HTR-8/SVneo (cell line): ENCODE data around the gene CTRB1.
A peak's percentile ranks its signal among the peaks of the same experiment; 100 is the strongest.
"Not testable (repeated sequence)": the region's sequence is repeated elsewhere in the genome, so short reads cannot be mapped to it uniquely, and the experiment has no call there.

ENCODE experiments used
- DNase-seq: peaks from one replicate; pipeline ENCODE4 v3.0.0; 2011; ENCODE audit warnings: low spot score, mixed read lengths; ENCODE audit not compliant: insufficient read length
- FAIRE-seq: peaks from 2 replicates; lab custom pipeline; 2011; peaks lifted over from hg19 to GRCh38; lab: Jason Lieb, UNC

The CTRB1 gene

DNA sequence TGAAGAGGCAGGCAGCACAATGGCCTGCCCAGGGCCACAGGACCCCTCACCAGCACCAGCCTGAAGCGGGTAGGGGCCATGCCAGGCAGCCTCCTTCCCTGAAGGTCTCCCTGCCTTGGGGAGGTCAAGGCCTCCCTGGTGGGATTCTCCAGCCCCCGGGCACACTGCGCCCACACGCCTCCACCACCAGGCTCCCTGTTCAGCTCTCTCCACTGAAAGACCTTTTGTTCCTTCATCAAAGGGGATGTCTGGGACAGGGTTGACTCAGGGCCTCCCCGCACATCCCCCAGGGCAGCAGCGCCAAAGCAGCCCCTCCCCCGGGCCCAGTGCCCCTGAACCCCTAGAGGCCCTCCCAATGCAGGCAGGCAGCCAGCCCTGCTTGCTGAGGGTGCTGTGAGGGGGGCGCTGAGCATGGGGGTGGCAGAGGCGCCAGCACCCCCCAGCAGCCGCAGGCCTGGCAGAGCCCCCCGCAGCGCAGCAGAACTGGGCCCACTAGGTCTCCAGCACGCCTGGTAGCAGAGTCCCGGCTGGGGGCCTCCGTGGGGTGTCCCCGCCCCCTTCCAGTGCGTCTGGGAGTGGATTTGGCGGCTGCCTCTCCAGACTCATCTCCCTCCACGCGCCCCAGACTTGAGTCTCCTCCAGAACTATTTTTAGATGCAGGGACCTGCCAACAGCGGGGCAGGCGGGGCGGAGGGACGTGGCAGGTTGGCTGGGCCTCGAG, 19.5 kb downstream of the CTRB1 start:
- DNase-seq = no peak
- no peak for FAIRE-seq

DNA sequence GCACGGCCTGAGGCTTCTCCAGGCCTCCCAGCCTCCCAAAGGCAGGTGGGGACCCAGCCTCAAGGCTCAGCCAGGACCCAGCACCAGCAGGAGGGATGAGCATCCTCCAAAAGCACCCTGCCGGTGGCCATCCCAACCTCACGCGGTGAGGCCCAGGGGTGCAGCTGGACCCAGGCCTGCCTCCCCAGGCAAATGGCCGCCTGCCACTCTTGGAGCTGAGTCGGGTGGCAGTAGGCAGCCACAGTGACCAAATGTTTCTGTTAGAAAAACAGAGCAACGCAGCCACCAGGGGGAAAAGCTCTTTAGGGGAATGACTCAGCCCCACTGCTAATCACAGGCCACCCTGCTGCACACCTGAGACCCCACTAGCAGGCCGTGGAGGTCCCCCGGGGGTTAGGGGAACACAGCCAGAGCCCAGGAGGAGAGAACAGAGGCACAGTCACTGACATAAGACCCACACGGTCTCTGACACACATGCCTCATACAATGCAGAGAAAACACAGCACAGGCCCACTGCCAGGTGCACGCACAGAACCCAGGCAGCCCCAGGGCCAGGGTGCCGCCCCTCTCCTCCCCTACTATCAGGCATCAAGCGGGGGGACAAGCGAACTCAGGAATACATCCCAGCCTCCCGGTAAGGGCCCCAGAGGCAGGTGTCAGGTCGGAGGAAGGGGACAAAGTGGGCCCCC, 20.2 kb downstream of the CTRB1 start:
- DNase-seq = no peak
- no peak for FAIRE-seq

DNA sequence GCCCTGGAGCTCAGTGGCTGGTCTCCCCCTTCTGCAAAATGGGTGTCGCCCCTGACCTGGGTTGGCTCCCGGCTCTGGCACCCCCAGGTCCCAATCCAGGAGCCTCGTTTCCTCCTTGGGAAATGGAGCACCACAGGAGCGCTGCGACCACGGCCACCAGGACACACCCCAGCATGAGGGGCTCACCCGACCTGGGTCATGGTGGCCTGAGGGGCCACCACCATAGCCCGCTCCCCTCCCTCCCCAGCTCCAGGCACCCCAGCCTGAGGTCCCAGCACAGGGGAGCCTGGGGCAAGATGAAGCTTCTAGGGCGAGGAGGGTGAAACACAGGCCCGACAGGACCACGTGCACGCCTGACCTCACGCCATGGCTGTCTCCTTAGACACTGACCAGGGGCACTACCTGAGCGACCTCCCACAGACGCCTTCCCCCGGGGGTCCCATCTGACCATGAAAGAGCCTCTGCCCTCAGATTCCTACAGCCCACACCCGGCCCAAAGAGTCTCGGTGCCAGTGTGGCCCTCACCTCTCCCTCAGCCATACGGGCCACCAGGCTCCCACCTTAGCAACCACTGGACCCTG, 20.8 kb downstream of the CTRB1 start:
- DNase-seq = no peak
- no peak for FAIRE-seq

DNA sequence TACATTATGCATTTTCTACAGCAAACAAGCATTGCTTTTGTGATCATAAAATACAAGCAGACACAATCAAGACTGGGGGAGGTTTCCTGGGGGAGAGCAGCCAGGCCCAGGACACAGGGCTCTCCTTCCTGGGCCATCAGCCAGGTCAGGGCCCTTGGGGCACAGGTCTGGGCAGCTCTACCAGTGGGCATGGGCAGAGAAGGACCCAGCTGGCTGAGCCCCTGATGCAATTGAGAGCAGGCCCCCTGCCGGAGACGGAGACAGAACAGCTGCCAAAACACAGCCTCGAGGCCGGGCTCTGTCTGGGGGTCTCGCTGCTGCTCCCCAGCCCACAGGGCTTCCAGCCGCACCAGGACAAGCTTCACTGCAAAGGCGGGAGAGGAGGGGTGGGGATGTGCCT, 21.8 kb downstream of the CTRB1 start:
- not testable (repeated sequence) for FAIRE-seq, DNase-seq

GRCh38 chr16:75241412-75241811, 22.6 kb downstream of the CTRB1 start:
- no peak for DNase-seq
- FAIRE-seq = no peak

DNA sequence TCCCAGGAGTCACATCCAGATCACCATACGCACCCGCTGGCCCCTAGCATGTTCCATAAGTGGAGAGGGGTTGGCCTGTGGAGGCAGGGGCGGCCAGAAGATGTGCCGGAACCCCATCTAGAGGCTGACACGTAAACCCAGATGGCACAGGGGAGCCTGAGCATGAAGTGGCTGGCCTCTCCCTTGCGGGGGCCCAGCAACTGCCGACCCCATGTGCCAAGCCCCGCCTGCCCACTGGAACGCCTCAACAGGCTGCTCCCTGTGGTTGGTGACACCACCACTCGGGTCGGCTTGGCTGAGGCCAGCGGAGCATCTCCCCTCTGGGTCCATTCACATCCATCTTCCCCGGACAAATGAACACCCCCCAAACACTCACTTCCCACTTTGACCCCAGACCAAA, 23.2 kb downstream of the CTRB1 start:
- DNase-seq (no peak), FAIRE-seq (no peak)

GRCh38 chr16:75242436-75243078, 23.8 kb downstream of the CTRB1 start:
- DNase-seq = not testable (repeated sequence)
- peak; percentile 64 for FAIRE-seq

GRCh38 chr16:75243667-75244224, 25.0 kb downstream of the CTRB1 start:
- FAIRE-seq (peak; percentile 80), DNase-seq (no peak)

DNA sequence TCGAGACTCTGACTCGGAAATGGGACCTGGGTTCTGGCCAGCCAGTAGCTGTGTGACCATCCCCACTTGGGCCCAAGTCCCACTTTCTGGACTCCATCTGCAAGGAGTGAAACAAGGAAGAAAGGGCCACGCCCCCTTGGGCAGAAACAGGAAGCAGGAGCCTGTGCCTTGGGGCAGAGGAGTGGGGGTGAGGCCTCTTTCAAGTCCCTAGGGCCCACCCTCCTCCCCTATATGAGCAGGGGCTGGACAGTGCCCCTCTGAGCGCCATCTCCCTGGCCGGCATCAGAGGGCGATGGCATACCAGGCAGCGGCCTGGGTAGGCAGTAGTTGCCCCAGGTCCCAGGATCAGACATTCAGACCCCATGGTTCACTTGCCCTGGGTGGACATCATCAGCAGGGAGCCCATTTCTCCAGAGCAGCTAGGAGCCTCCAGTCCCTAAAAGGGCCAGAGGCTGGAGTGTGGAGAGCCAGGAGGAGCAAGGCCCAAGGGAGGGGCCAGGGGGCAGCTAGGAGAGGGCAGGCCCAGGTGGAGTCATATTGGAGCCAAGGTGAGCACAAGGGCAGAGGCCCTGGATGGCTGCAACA, 25.5 kb downstream of the CTRB1 start:
- FAIRE-seq = no peak
- no peak for DNase-seq

DNA sequence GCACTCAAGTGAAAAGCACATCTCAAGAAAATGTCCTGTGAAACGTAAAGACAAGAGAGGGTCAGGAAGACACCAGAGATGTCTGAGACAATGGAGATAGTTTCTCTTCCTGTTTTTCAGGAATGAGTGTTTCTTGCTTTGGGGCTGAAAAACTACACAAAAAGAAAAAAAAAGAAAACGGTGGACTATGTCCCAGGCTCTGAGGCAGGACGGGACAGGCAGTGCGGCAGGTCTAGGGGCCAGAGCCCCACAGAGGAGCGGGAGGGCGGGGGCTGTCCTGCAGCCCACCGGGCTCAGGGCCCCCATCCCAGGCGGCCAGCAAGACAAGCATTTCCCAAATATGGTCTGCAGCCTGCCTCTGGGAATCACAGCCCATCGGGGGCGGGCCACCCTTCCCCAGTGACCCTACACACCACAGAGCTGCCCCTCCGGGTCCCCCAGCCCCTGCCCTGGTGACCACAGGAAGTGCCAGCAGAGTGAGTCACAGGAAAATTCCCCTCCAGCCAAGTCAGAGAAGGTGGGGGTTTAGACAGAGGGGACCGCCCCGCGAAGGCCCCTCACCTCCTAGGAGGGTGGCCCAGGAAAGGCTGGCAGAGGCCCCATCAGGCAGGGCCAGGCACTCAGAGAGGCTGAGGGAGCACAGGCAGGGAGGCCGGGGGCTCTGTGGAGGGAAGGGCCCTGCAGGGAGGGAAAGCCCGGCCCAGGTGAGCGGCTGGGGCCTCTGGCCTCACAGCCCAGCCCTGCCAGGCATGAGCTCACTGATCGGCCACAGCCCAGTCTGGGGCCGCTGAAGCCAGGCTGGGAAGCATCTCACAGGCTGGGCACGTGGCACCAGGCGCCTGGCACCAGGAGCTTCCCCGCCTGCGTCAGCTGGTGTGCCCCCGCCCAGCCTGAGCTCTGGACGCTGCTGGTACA, 26.3 kb downstream of the CTRB1 start:
- FAIRE-seq = peak; percentile 97
- peak; percentile 97 for DNase-seq

GRCh38 chr16:75246504-75247205, 27.9 kb downstream of the CTRB1 start:
- DNase-seq (no peak), FAIRE-seq (peak; percentile 13)

DNA sequence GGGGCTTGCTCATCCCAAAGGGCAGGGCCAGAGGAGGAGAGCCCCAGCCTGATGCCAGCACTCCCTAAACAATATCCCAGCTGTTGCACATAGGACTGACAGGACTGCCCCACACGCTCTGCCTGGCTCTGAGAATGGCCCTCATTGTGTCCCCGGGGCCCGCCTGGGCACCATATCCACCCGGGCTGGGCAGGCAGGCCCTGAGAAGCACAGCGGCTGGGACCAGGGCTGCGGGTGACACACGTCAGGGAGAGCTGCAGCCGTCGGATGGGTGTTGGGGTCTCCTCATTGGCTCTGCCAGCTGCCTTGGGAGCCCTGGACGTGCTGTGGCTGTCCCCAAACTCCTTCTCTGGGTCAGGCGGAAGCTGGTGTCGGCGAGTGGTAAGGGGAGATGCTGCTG, 28.5 kb downstream of the CTRB1 start:
- DNase-seq = no peak
- FAIRE-seq = no peak

- FAIRE-seq = no peak
Measured at GRCh38 chr16:75248142-75248535, 29.4 kb downstream of the CTRB1 start.

GRCh38 chr16:75248536-75249380, 30.0 kb downstream of the CTRB1 start:
- DNase-seq (no peak), FAIRE-seq (peak; percentile 20)

More at GRCh38 chr16:75248142-75248535, 29.4 kb downstream of the CTRB1 start:
- DNase-seq = no peak

GRCh38 chr16:75249441-75249840, 30.7 kb downstream of the CTRB1 start:
- DNase-seq (no peak), FAIRE-seq (no peak)

GRCh38 chr16:75250089-75250808, 31.5 kb downstream of the CTRB1 start:
- FAIRE-seq = peak; percentile 67
- DNase-seq = no peak

DNA sequence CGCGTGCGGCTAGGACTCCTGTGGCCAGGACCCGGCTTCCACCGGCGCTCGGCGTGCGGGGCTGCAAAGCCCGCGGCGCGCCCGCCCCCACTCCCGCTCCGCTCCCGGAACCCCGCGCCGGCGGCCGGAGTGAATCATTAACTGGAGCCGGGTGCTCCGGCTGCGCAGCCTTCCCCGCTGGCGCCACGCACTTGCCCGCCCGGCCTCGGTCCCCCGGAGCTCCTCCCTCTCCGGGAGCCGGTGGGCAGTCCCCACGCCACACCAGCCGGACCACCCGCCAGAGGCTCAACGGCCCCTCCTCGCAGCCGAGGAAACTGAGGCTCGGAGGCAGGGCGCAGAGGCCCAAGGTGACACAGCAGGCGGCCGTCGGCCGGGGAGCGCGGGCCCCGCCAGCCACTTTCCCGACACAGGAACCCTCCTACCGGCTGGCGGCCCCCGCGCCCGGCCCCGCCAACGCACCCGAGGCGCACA, 32.1 kb downstream of the CTRB1 start:
- no peak for FAIRE-seq
- DNase-seq = no peak
